Keratinocyte (primary cell): ENCODE results near the gene MYH15. TPM values are rescaled to one million over a fixed set of nuclear protein-coding genes. Genes with fewer than 3 reads are reported as not detected.

Experiments
- DNase-seq: peaks from one replicate; pipeline ENCODE4 v3.0.0-alpha.2; 2011; ENCODE audit warnings: low read depth, missing footprints, low spot score
- FAIRE-seq: peaks from 2 replicates; lab custom pipeline; 2011; peaks lifted over from hg19 to GRCh38; lab: Jason Lieb, UNC
- H2AFZ ChIP-seq: 2 replicates; pipeline ENCODE4 v1.6.0; 2012; ENCODE audit warnings: low read length, control low read depth, inconsistent platforms; ENCODE audit not compliant: control insufficient read depth
- H3K27ac ChIP-seq: 2 replicates; pipeline ENCODE4 v1.5.1; 2011; ENCODE audit warnings: low read length; ENCODE audit not compliant: control insufficient read depth, insufficient read depth
- H3K27me3 ChIP-seq: 3 replicates; pipeline ENCODE4 v1.6.0; 2011; ENCODE audit warnings: low read length; ENCODE audit not compliant: control insufficient read depth, insufficient read depth; ENCODE audit errors: extremely low read depth
- H3K36me3 ChIP-seq, 2 experiments: 2 replicates in 1 of 2; 3 replicates in 1 of 2; pipeline ENCODE4 v1.5.1; 2011; ENCODE audit warnings: low read length in 2 of 2, mild to moderate bottlenecking in 1 of 2; ENCODE audit not compliant: control insufficient read depth in 2 of 2, insufficient read depth in 2 of 2; ENCODE audit errors: extremely low read depth in 1 of 2
- H3K4me1 ChIP-seq: 3 replicates; pipeline ENCODE4 v1.5.1; 2011; ENCODE audit warnings: low read length; ENCODE audit not compliant: control insufficient read depth, insufficient read depth; ENCODE audit errors: extremely low read depth
- H3K4me2 ChIP-seq: 3 replicates; pipeline ENCODE4 v1.6.0; 2011; ENCODE audit warnings: low read depth, low read length; ENCODE audit not compliant: control insufficient read depth, insufficient read depth; ENCODE audit errors: extremely low read depth
- H3K4me3 ChIP-seq, 3 experiments: fragments of 200-600 bp in 1 of 3; sonication (generic) in 1 of 3; 2 replicates in 2 of 3; 3 replicates in 1 of 3; pipeline ENCODE4 v1.5.1; 2011 to 2016; ENCODE audit warnings: low read length in 3 of 3, mild to moderate bottlenecking in 3 of 3, control low read depth in 2 of 3, inconsistent platforms in 1 of 3, low read depth in 1 of 3, mixed read lengths in 1 of 3, mixed run types in 1 of 3, moderate library complexity in 1 of 3; ENCODE audit not compliant: control insufficient read depth in 2 of 3, insufficient read depth in 2 of 3; ENCODE audit errors: extremely low read depth in 1 of 3
- H3K79me2 ChIP-seq: 2 replicates; pipeline ENCODE4 v1.6.0; 2012; ENCODE audit warnings: low read length; ENCODE audit not compliant: control insufficient read depth, insufficient read depth
- H3K9ac ChIP-seq: 3 replicates; pipeline ENCODE4 v1.6.0; 2011; ENCODE audit warnings: low read length; ENCODE audit not compliant: control insufficient read depth, insufficient read depth; ENCODE audit errors: extremely low read depth
- H3K9me1 ChIP-seq: 3 replicates; pipeline ENCODE4 v1.6.0; 2011; ENCODE audit warnings: low read length; ENCODE audit not compliant: control insufficient read depth, insufficient read depth; ENCODE audit errors: extremely low read depth
- H3K9me3 ChIP-seq: 2 replicates; pipeline ENCODE4 v1.5.1; 2012; ENCODE audit warnings: low read depth, low read length; ENCODE audit not compliant: control insufficient read depth
- H4K20me1 ChIP-seq: 3 replicates; pipeline ENCODE4 v1.6.0; 2011; ENCODE audit warnings: low read length; ENCODE audit not compliant: control insufficient read depth, insufficient read depth; ENCODE audit errors: extremely low read depth
- CTCF ChIP-seq, 3 experiments: IDR thresholded peaks in 1 of 3; conservative IDR thresholded peaks in 1 of 3; optimal IDR thresholded peaks in 1 of 3; 2 replicates in 2 of 3; 3 replicates in 1 of 3; pipeline versions ENCODE3 to v1.5.1; 2011; ENCODE audit warnings: low read length in 3 of 3, mild to moderate bottlenecking in 3 of 3, moderate library complexity in 2 of 3, control low read depth in 1 of 3, inconsistent platforms in 1 of 3; ENCODE audit not compliant: insufficient read depth in 2 of 3; ENCODE audit errors: extremely low read depth in 1 of 3
- EZH2 ChIP-seq: IDR thresholded peaks from one replicate; pipeline ENCODE4 v1.6.1; 2012; ENCODE audit warnings: inconsistent platforms, mild to moderate bottlenecking, low read length, moderate library complexity
- dilution Hi-C: fragments of 300-500 bp; cut with MboI; formaldehyde crosslinking; loops from one replicate; pipeline ENCODE4 v1.7.0; 2020; ENCODE audit warnings: low sequenced_read_pairs; ENCODE audit not compliant: extremely low pct_ligation_motif_present
- polyA plus RNA-seq, 5 experiments: library from polyadenylated mRNA; depleted of rRNA in 3 of 5; stranded (reverse) in 3 of 5; stranded (forward) in 1 of 5; unstranded in 1 of 5; fragments of >200 nt; gene quantifications; 1 replicate in 1 of 5; 2 replicates in 3 of 5; 3 replicates in 1 of 5; pipeline versions ENCODE4 v1.2.1 to v1.2.3, GENCODE V29; 2011 to 2012; ENCODE audit warnings: missing spikeins in 2 of 5, low read depth in 1 of 5, low replicate concordance in 1 of 5

The MYH15 gene
- polyA plus RNA-seq, 1 donor (not counting 4 experiments of a cell fraction or from before 2014, with no cell fraction given) = 0.87 TPM

DNA sequence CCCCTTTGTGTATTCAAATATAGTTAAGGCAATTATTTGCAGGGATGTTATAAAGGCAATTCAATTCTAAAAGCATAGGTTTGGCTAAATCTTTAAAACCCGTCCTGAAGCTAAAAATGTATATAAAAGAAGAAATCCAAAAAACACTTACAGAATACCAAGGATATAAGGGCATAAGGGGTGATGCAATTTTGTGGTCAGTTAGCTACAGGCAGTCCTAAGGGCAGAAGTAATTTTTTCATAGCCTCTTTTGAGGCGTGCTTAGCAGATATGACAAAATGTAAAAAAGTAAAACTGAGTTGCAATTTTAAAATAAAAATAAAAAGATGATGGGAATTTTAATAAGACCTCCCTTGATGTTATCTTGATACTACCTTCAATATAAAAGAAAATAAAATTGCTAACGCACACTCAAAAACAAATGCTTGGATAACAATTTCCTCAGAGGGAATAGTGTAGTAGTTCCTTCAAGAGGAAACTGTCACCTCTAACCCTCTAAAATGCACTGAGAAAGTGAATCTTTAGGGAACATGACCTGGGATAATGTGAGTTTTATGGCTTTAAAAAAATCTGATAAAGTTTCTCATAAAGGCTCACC lies 104.2 kb downstream of the MYH15 start:
- Histone ChIP-seq H3K27ac (no peak overlapping the region), H3K4me3 (no peak overlapping the region), H3K9me1 (no peaks in the 10 kb centered on the region), H3K9me3 (no peaks in the 10 kb centered on the region), H3K4me2 (no peak overlapping the region), H2AFZ (no peak overlapping the region), H3K4me1 (peaks cover 8% of the 10 kb centered on the region), H4K20me1 (no peaks in the 10 kb centered on the region), H3K9ac (no peak overlapping the region), H3K79me2 (no peaks in the 10 kb centered on the region), H3K36me3 (no peaks in the 10 kb centered on the region), H3K27me3 (no peaks in the 10 kb centered on the region)
- dilution Hi-C loops = no loop called here
- DNase-seq (no peak), FAIRE-seq (no peak)
- TF ChIP-seq CTCF (optimal IDR thresholded peaks at IDR 0.05 in 1 of 3, IDR thresholded peaks at IDR 0.05 in 1 of 3, conservative IDR thresholded peaks at IDR 0.05 in 1 of 3; ENCODE audit: extremely low read depth in 1 of 3, insufficient read depth in 2 of 3, low read length in 3 of 3) = no peak
- no peak for TF ChIP-seq EZH2

DNA sequence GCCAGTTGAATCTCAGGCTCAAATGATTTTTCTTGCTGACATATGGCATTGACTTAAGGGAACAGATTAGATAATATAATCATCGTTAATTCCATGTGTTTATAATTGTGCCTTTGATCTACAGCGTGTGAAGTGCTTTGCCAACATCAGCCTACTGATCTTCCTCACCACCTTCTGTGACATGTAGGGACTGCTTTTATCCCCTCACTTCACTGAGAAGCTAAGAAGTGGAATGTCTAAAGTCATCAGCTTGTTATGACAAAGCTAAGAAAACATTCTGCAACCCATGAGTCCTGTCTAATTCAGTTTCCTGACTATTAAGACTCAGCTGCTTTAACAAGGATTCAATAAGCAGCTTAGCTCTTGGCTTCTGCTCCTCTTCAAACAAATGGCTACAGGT lies 106.0 kb downstream of the MYH15 start:
- H3K9ac ChIP-seq = no peak overlapping the region
- no peaks in the 10 kb centered on the region for H3K9me1 ChIP-seq
- dilution Hi-C loops = no loop called here
- H4K20me1 ChIP-seq = no peaks in the 10 kb centered on the region
- no peak overlapping the region for H2AFZ ChIP-seq
- FAIRE-seq = no peak
- no peaks in the 10 kb centered on the region for H3K36me3 ChIP-seq
- H3K9me3 ChIP-seq = no peaks in the 10 kb centered on the region
- DNase-seq = no peak
- no peak overlapping the region for H3K4me3 ChIP-seq
- no peaks in the 10 kb centered on the region for H3K79me2 ChIP-seq
- TF ChIP-seq EZH2 = no peak
- TF ChIP-seq CTCF (optimal IDR thresholded peaks at IDR 0.05 in 1 of 3, IDR thresholded peaks at IDR 0.05 in 1 of 3, conservative IDR thresholded peaks at IDR 0.05 in 1 of 3; ENCODE audit: extremely low read depth in 1 of 3, insufficient read depth in 2 of 3, low read length in 3 of 3) = no peak
- peaks cover 1% of the 10 kb centered on the region for H3K4me1 ChIP-seq
- no peaks in the 10 kb centered on the region for H3K27me3 ChIP-seq
- H3K27ac ChIP-seq = no peak overlapping the region
- no peak overlapping the region for H3K4me2 ChIP-seq
